Activated CD8-positive, alpha-beta T cell treated with anti-CD3 and anti-CD28 coated beads for 36 hours (primary cell): ENCODE data around the gene TBC1D22A. TPM values are rescaled to one million over a fixed set of nuclear protein-coding genes. Genes with fewer than 3 reads are reported as not detected.

Experiments used
- ATAC-seq: fragments of 200-7000 bp; cut with Tn5 transposase; one replicate; pipeline ENCODE4 v1.10.0; 2021; ENCODE audit warnings: mild to moderate bottlenecking, moderate library complexity
- CTCF ChIA-PET: fragments of 350-600 bp; sonication (Branson Sonifier 250); formaldehyde crosslinking; loops from one replicate; lab custom pipeline; 2021; ENCODE audit warnings: antibody characterized with exemption; lab: Charles Lee
- POLR2A ChIA-PET: fragments of 350-600 bp; sonication (Branson Sonifier 250); formaldehyde crosslinking; loops from one replicate; lab custom pipeline; 2021; ENCODE audit warnings: antibody characterized with exemption; lab: Charles Lee
- DNase-seq: peaks from one replicate; pipeline ENCODE4 v3.0.0-alpha.2; 2020
- H3K27ac Mint-ChIP-seq: one replicate; pipeline ENCODE4 v1.8.0; 2021; ENCODE audit warnings: mild to moderate bottlenecking, mixed read lengths
- H3K27me3 Mint-ChIP-seq: one replicate; pipeline ENCODE4 v1.8.0; 2021; ENCODE audit warnings: mixed read lengths
- H3K36me3 Mint-ChIP-seq: one replicate; pipeline ENCODE4 v1.8.0; 2021; ENCODE audit warnings: low read depth, mixed read lengths
- H3K4me1 Mint-ChIP-seq: one replicate; pipeline ENCODE4 v1.8.0; 2021; ENCODE audit warnings: low read depth, mixed read lengths
- H3K4me3 Mint-ChIP-seq: one replicate; pipeline ENCODE4 v1.8.0; 2021; ENCODE audit warnings: mild to moderate bottlenecking, moderate library complexity, mixed read lengths
- H3K9me3 Mint-ChIP-seq: one replicate; pipeline ENCODE4 v1.8.0; 2021; ENCODE audit warnings: mixed read lengths
- CTCF ChIP-seq: fragments of 200-600 bp; IDR thresholded peaks from one replicate; pipeline ENCODE4 v1.8.0; 2022; ENCODE audit warnings: antibody characterized with exemption, mild to moderate bottlenecking
- intact Hi-C: fragments of 100-400 bp; cut with micrococcal nuclease; formaldehyde crosslinking; loops from one replicate; pipeline ENCODE4 v1.10.0; 2022
- total RNA-seq, 2 experiments: library from RNA; stranded (reverse); gene quantifications; one replicate each; pipeline ENCODE4 v1.2.3, GENCODE V29; 2021

The TBC1D22A gene
- total RNA-seq, 2 experiments from 2014 or later: 41.0 to 42.8 TPM

- no peak overlapping the region for H3K4me3 Mint-ChIP-seq
- ATAC-seq (no peak), DNase-seq (no peak)
- POLR2A ChIA-PET: interaction anchor here (0.6 kb wide), 2 partner anchors 43 to 894 kb away, joined by 3 read pairs; no protein-coding TSS in a partner anchor
- no peaks in the 10 kb centered on the region for H3K27me3 Mint-ChIP-seq
- no peak overlapping the region for H3K27ac Mint-ChIP-seq
- H3K36me3 Mint-ChIP-seq: peaks cover 44% of the 10 kb centered on the region
- peaks cover 30% of the 10 kb centered on the region for H3K4me1 Mint-ChIP-seq
- TF ChIP-seq CTCF: no peak
- H3K9me3 Mint-ChIP-seq: no peaks in the 10 kb centered on the region
- CTCF ChIA-PET: interaction anchor here (1.4 kb wide), 1 partner anchor 31 kb away, joined by 3 read pairs; no protein-coding TSS in a partner anchor
- intact Hi-C loops: no loop called here
Measured at GRCh38 chr22:46795845-46796565, 33.6 kb downstream of the TBC1D22A start.

- ChIA-PET CTCF (interaction anchor here (1.4 to 10.9 kb wide), 3 partner anchors 22 to 37 kb away, joined by 3 to 191 read pairs (median 9); partner anchors contain the start of gene TBC1D22A), POLR2A (interaction anchor here (0.6 to 0.9 kb wide), 2 partner anchors 332 to 893 kb away, joined by 3 read pairs; no protein-coding TSS in a partner anchor)
- Mint-ChIP-seq H3K27ac (no peak overlapping the region), H3K4me1 (peaks cover 23% of the 10 kb centered on the region), H3K36me3 (peaks cover 47% of the 10 kb centered on the region), H3K9me3 (no peaks in the 10 kb centered on the region), H3K27me3 (no peaks in the 10 kb centered on the region), H3K4me3 (no peak overlapping the region)
- intact Hi-C loops: no loop called here
- ATAC-seq (no peak), DNase-seq (no peak)
- no peak for TF ChIP-seq CTCF
Measured at GRCh38 chr22:46796566-46797195, 34.2 kb downstream of the TBC1D22A start.

GRCh38 chr22:46797355-46797754 is 34.9 kb downstream of the TBC1D22A start:
- ChIA-PET CTCF (interaction anchor here (1.6 to 10.9 kb wide), 3 partner anchors 10 to 37 kb away, joined by 9 to 191 read pairs (median 9); partner anchors contain the start of gene TBC1D22A), POLR2A (interaction anchor here (0.9 kb wide), 1 partner anchor 332 kb away, joined by 3 read pairs; no protein-coding TSS in a partner anchor)
- H3K36me3 Mint-ChIP-seq: peaks cover 46% of the 10 kb centered on the region

GRCh38 chr22:46798041-46798365 is 35.6 kb downstream of the TBC1D22A start:
- no peak for TF ChIP-seq CTCF
- Mint-ChIP-seq H3K4me3 (no peak overlapping the region), H3K27me3 (no peaks in the 10 kb centered on the region), H3K27ac (no peak overlapping the region), H3K36me3 (peaks cover 46% of the 10 kb centered on the region), H3K4me1 (peaks cover 21% of the 10 kb centered on the region), H3K9me3 (no peaks in the 10 kb centered on the region)
- ChIA-PET POLR2A (no interaction called here), CTCF (interaction anchor here (1.2 to 10.9 kb wide), 10 partner anchors 10 to 169 kb away, joined by 3 to 191 read pairs (median 7); partner anchors contain the start of gene TBC1D22A)
- intact Hi-C loops: no loop called here
- DNase-seq (no peak), ATAC-seq (no peak)

More at GRCh38 chr22:46797355-46797754, 34.9 kb downstream of the TBC1D22A start:
- Mint-ChIP-seq H3K9me3 (no peaks in the 10 kb centered on the region), H3K27me3 (no peaks in the 10 kb centered on the region), H3K27ac (no peak overlapping the region), H3K4me3 (no peak overlapping the region), H3K4me1 (peaks cover 19% of the 10 kb centered on the region)
- intact Hi-C loops: no loop called here
- no peak for ATAC-seq
- no peak for DNase-seq
- no peak for TF ChIP-seq CTCF
